Calu3 (cell line): Measurements from ENCODE around the gene DGUOK. TPM values are rescaled to one million over a fixed set of nuclear protein-coding genes. Genes with fewer than 3 reads are reported as not detected.
A peak's percentile ranks its signal among the peaks of the same experiment; 100 is the strongest.

Experiments used
- BruUV-seq: library from RNA; stranded (reverse); fragments of 400-500 nt; replicated peaks from 2 replicates; lab custom pipeline; 2021; lab: Mats Ljungman, UMichigan
- CTCF ChIA-PET: fragments of 300-600 bp; sonication (Branson Sonifier 250); formaldehyde crosslinking; loops from one replicate; lab custom pipeline; 2022; ENCODE audit warnings: antibody characterized with exemption; lab: Charles Lee
- DNase-seq: peaks from one replicate; pipeline ENCODE4 v3.0.0; 2022
- H3K27ac Mint-ChIP-seq: one replicate; pipeline ENCODE4 v1.8.0; 2022; ENCODE audit warnings: mixed read lengths; ENCODE audit not compliant: unreplicated experiment
- H3K27me3 Mint-ChIP-seq: one replicate; pipeline ENCODE4 v1.8.0; 2022; ENCODE audit warnings: mixed read lengths; ENCODE audit not compliant: unreplicated experiment
- H3K36me3 Mint-ChIP-seq: one replicate; pipeline ENCODE4 v1.8.0; 2022; ENCODE audit warnings: mild to moderate bottlenecking, moderate library complexity, mixed read lengths; ENCODE audit not compliant: insufficient read depth, unreplicated experiment
- H3K4me1 Mint-ChIP-seq: one replicate; pipeline ENCODE4 v1.8.0; 2022; ENCODE audit warnings: mild to moderate bottlenecking, low read depth, mixed read lengths; ENCODE audit not compliant: unreplicated experiment
- H3K4me3 Mint-ChIP-seq: one replicate; pipeline ENCODE4 v1.8.0; 2022; ENCODE audit warnings: mild to moderate bottlenecking, low read depth, moderate library complexity, mixed read lengths; ENCODE audit not compliant: unreplicated experiment
- H3K9me3 Mint-ChIP-seq: one replicate; pipeline ENCODE4 v1.8.0; 2022; ENCODE audit warnings: low read depth, mixed read lengths; ENCODE audit not compliant: unreplicated experiment
- CTCF ChIP-seq: fragments of 200-600 bp; IDR thresholded peaks from one replicate; pipeline ENCODE4 v1.8.0; 2022; ENCODE audit warnings: antibody characterized with exemption; ENCODE audit not compliant: unreplicated experiment
- intact Hi-C: fragments of 100-400 bp; cut with micrococcal nuclease; formaldehyde crosslinking; loops from one replicate; pipeline ENCODE4 v1.10.0; 2022; ENCODE audit not compliant: unreplicated experiment
- total RNA-seq: library from RNA; stranded (reverse); gene quantifications from 2 replicates; pipeline ENCODE4 v1.2.3, GENCODE V29; 2022

Gene DGUOK
- total RNA-seq, 1 experiment from 2014 or later: 78.6 TPM

- BruUV-seq: no TSS peak
- no peak for TF ChIP-seq CTCF
- Mint-ChIP-seq H3K4me1 (no peaks in the 10 kb centered on the region), H3K27ac (no peak overlapping the region), H3K36me3 (peaks cover 55% of the 10 kb centered on the region), H3K4me3 (no peak overlapping the region), H3K27me3 (no peaks in the 10 kb centered on the region), H3K9me3 (no peaks in the 10 kb centered on the region)
- intact Hi-C loops: no loop called here
- no peak for DNase-seq
- CTCF ChIA-PET: no interaction called here
These were observed 34.6 kb downstream of the DGUOK start for GRCh38 chr2:73961274-73961673.

GRCh38 chr2:73961823-73962615 is 35.3 kb downstream of the DGUOK start:
- BruUV-seq: TSS peak; percentile 11
- H3K4me1 Mint-ChIP-seq: no peaks in the 10 kb centered on the region
- no peak overlapping the region for H3K27ac Mint-ChIP-seq
- CTCF ChIA-PET: no interaction called here
- peaks cover 47% of the 10 kb centered on the region for H3K36me3 Mint-ChIP-seq
- H3K4me3 Mint-ChIP-seq: no peak overlapping the region
- no peaks in the 10 kb centered on the region for H3K27me3 Mint-ChIP-seq
- no peak for DNase-seq
- H3K9me3 Mint-ChIP-seq: no peaks in the 10 kb centered on the region
- intact Hi-C loops: no loop called here
- TF ChIP-seq CTCF: no peak

GRCh38 chr2:73962798-73963197 is 36.1 kb downstream of the DGUOK start:
- Mint-ChIP-seq H3K4me1 (no peaks in the 10 kb centered on the region), H3K27ac (no peak overlapping the region), H3K9me3 (no peaks in the 10 kb centered on the region), H3K27me3 (no peaks in the 10 kb centered on the region), H3K36me3 (peaks cover 42% of the 10 kb centered on the region), H3K4me3 (no peak overlapping the region)
- intact Hi-C loops: no loop called here
- no TSS peak for BruUV-seq
- TF ChIP-seq CTCF: no peak
- CTCF ChIA-PET: interaction anchor here (0.6 kb wide), 1 partner anchor 271 kb away, joined by 4 read pairs; no protein-coding TSS in a partner anchor
- DNase-seq: no peak

GRCh38 chr2:73963385-73964120 is 36.9 kb downstream of the DGUOK start:
- Mint-ChIP-seq H3K27me3 (no peaks in the 10 kb centered on the region), H3K4me3 (no peak overlapping the region), H3K9me3 (no peaks in the 10 kb centered on the region), H3K27ac (no peak overlapping the region), H3K4me1 (no peaks in the 10 kb centered on the region), H3K36me3 (peaks cover 35% of the 10 kb centered on the region)
- CTCF ChIA-PET: interaction anchor here (0.6 to 0.7 kb wide), 2 partner anchors 11 to 271 kb away, joined by 3 to 4 read pairs; no protein-coding TSS in a partner anchor
- TF ChIP-seq CTCF: no peak
- intact Hi-C loops: no loop called here
- no peak for DNase-seq
- BruUV-seq: no TSS peak
